Tibial artery (tissue), 4 donors: ENCODE results near the gene MBD2.

Source experiments
- DNase-seq, 2 donors: peaks; one replicate each; pipeline ENCODE4 v3.0.0-alpha.2; 2019
- H3K27ac ChIP-seq, 2 donors: fragments of 200-600 bp; sonication (generic) in 1 of 2; 1 replicate in 1 of 2; 2 replicates in 1 of 2; pipeline ENCODE4 v1.5.1; 2018 to 2019; ENCODE audit warnings: mild to moderate bottlenecking in 1 of 2
- H3K27me3 ChIP-seq, 2 donors: fragments of 200-600 bp; sonication (generic) in 1 of 2; one replicate each; pipeline versions ENCODE4 v1.5.1 to v1.6.0; 2016 to 2019
- H3K36me3 ChIP-seq, 3 donors: fragments of 200-600 bp; sonication (generic) in 2 of 3; one replicate each; pipeline ENCODE4 v1.5.1; 2016 to 2019; ENCODE audit warnings: mild to moderate bottlenecking in 2 of 3
- H3K4me1 ChIP-seq, 4 donors: fragments of 200-600 bp; sonication (generic) in 2 of 4; 1 replicate in 3 of 4; 2 replicates in 1 of 4; pipeline ENCODE4 v1.5.1; 2016 to 2019
- H3K4me3 ChIP-seq, 2 donors: fragments of 200-600 bp; sonication (generic) in 1 of 2; 1 replicate in 1 of 2; 2 replicates in 1 of 2; pipeline ENCODE4 v1.5.1; 2018 to 2019; ENCODE audit warnings: mild to moderate bottlenecking in 2 of 2
- H3K9me3 ChIP-seq, 3 donors: fragments of 200-600 bp; sonication (generic) in 1 of 3; one replicate each; pipeline ENCODE4 v1.5.1; 2016 to 2019
- intact Hi-C: fragments of 100-400 bp; cut with DNase I; formaldehyde crosslinking; loops from one replicate; pipeline ENCODE4 v1.15.0; 2023; ENCODE audit warnings: low total_unique reads
- TF ChIP-seq, protein P1 (sequence below), 2 experiments: fragments of 200-600 bp in 1 of 2; fragments of 450-650 bp in 1 of 2; IDR thresholded peaks; one replicate each; pipeline ENCODE4 v1.5.1; 2017 to 2019; ENCODE audit warnings: antibody characterized with exemption in 2 of 2, mild to moderate bottlenecking in 1 of 2, moderate library complexity in 1 of 2

MBD2 gene

DNA sequence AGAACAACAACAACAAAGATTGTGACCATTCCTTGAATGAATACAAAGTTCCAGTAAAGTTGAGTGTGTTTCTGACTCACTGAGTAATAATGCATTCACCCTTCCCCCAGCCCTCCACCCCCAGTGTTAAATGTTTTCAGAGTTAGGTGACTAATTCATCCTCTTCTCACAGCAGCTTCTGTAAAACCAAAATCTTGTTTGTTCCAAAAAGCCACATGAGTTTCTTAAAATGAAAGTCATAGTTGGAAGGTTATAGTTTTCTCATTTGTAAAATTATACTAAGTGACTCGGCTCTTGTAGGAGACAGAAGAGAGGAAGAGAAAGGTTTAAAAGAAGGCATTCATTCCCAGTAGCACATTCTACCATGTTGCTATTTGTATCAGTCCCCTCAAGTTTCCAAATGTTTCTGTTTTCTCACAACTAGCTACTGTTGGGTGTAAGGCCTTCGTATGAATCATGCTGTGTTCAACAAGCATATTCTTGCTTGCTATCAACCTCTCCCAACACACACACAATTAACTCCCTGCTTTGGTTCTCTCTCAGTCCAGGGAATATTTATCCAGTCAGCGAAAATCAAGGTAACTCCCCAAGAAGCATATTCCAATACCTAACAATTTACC is 75.3 kb downstream of the MBD2 start:
- H3K4me3 ChIP-seq = no peak overlapping the region
- H3K27me3 ChIP-seq = no peaks in the 10 kb centered on the region
- TF ChIP-seq, protein P1, sequence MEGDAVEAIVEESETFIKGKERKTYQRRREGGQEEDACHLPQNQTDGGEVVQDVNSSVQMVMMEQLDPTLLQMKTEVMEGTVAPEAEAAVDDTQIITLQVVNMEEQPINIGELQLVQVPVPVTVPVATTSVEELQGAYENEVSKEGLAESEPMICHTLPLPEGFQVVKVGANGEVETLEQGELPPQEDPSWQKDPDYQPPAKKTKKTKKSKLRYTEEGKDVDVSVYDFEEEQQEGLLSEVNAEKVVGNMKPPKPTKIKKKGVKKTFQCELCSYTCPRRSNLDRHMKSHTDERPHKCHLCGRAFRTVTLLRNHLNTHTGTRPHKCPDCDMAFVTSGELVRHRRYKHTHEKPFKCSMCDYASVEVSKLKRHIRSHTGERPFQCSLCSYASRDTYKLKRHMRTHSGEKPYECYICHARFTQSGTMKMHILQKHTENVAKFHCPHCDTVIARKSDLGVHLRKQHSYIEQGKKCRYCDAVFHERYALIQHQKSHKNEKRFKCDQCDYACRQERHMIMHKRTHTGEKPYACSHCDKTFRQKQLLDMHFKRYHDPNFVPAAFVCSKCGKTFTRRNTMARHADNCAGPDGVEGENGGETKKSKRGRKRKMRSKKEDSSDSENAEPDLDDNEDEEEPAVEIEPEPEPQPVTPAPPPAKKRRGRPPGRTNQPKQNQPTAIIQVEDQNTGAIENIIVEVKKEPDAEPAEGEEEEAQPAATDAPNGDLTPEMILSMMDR (IDR thresholded peaks at IDR 0.05) = no peak
- peak in 1 of 2 donors; percentile 32 for DNase-seq
- peaks cover 0 to 18% (median 8%) of the 10 kb centered on the region in 4 donors for H3K4me1 ChIP-seq
- H3K9me3 ChIP-seq = no peaks in the 10 kb centered on the region
- intact Hi-C loops = no loop called here
- H3K27ac ChIP-seq = peak overlapping the region; percentile 26 to 51
- H3K36me3 ChIP-seq = peaks cover 3 to 17% (median 3%) of the 10 kb centered on the region in 3 donors

DNA sequence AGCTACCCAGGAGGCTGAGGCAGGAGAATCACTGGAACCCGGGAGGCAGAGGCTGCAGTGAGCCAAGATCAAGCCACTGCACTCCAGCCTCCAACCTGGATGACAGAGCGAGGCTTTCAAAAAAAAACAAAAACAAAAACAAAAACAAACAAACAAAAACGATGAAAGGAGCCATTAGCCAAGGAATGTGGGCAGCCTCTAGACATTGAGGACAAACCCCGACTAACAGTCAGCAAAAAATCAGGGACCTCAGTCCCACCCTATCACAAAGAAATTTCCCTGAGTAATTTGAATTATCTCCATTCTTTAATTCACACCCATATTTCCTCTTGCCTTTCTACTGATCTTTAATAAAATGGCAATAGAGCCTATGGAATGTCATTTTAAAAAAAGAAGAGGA is 75.8 kb downstream of the MBD2 start:
- TF ChIP-seq, protein P1 (IDR thresholded peaks at IDR 0.05) = no peak
- Histone ChIP-seq H3K36me3 (peaks cover 0 to 15% (median 0%) of the 10 kb centered on the region in 3 donors), H3K4me1 (peaks cover 0 to 18% (median 8%) of the 10 kb centered on the region in 4 donors), H3K4me3 (no peak overlapping the region), H3K9me3 (no peaks in the 10 kb centered on the region), H3K27me3 (no peaks in the 10 kb centered on the region), H3K27ac (peak overlapping the region; percentile 26 to 51)
- no peak for DNase-seq
- intact Hi-C loops = no loop called here

DNA sequence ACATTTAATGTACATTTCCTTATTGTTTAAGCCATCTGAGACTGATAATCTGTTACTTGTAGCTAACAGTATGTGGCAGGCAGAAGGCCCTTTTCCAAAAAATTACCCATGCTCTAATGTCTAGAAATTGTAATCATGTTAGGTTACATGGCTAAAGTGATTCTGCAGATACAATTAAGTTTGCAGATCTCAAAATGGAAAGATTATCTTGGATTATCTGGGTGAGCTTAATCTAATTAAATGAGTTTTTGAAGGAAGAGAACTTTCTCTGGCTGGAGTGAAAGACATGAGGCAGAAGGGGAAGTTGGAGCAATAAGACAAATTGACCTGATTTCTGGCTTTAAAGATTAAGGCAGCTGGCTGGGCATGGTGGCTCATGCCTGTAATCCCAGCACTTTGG is 76.3 kb downstream of the MBD2 start:
- H3K9me3 ChIP-seq = no peaks in the 10 kb centered on the region
- TF ChIP-seq, protein P1 (IDR thresholded peaks at IDR 0.05) = no peak
- H3K27ac ChIP-seq = peak overlapping the region; percentile 26 to 51
- peaks cover 0 to 18% (median 8%) of the 10 kb centered on the region in 4 donors for H3K4me1 ChIP-seq
- no peak overlapping the region for H3K4me3 ChIP-seq
- DNase-seq = no peak
- H3K27me3 ChIP-seq = no peaks in the 10 kb centered on the region
- H3K36me3 ChIP-seq = peaks cover 0 to 10% (median 0%) of the 10 kb centered on the region in 3 donors
- intact Hi-C loops = no loop called here

DNA sequence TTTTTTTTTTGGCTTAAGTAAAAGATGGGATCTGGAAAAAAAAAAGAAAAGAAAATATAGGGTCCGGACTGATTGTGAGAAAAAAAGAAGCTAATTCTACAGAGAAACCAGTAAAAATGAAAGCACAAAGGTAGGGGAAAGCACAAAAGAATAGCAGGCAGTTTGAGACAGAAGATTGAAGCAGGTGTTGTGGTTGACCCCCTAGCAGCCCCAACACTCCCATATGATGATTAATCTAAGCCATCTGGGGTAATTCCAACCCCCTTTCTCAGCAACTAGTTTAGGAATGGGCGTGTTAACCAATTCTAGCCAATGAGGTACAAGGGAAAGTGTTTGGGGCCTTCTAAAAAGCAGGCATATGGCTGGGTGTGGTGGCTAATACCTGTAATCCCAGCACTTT is 77.0 kb downstream of the MBD2 start:
- intact Hi-C loops = no loop called here
- Histone ChIP-seq H3K36me3 (peaks cover 0 to 6% (median 0%) of the 10 kb centered on the region in 3 donors), H3K27me3 (no peaks in the 10 kb centered on the region), H3K4me1 (peaks cover 0 to 18% (median 8%) of the 10 kb centered on the region in 4 donors), H3K27ac (no peak overlapping the region), H3K9me3 (no peaks in the 10 kb centered on the region), H3K4me3 (no peak overlapping the region)
- DNase-seq = no peak
- TF ChIP-seq, protein P1 (IDR thresholded peaks at IDR 0.05) = no peak

DNA sequence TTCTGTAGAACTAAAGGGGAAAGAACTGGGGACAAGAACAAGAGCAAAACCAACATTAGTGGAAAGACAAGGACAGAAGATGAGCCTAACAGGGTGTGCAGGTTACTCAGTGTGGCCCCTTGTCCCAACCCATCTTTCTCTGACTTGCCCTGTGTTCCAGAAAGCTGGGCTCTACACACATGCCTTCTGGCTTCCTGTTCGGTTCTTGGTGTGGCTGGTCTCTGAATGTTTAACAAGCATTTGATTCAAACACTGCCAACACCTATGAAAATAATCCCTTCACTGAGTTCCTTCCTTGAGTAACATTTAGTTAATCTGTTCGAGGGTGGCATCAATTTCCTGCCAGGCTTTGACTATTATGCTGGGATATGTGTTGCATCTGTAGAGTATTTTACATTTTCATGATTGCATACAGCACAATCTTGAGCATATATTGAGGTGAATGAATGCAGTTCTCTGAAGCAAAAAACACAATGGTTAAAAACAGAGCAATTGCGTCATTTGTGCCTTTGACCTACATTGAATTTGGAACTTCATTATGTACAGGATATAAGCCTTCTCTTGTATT is 83.3 kb downstream of the MBD2 start:
- peaks cover 0 to 15% (median 13%) of the 10 kb centered on the region in 3 donors for H3K36me3 ChIP-seq
- H3K4me1 ChIP-seq = no peaks in the 10 kb centered on the region
- H3K9me3 ChIP-seq = no peaks in the 10 kb centered on the region
- H3K4me3 ChIP-seq = no peak overlapping the region
- TF ChIP-seq, protein P1 (IDR thresholded peaks at IDR 0.05) = no peak
- no peaks in the 10 kb centered on the region for H3K27me3 ChIP-seq
- H3K27ac ChIP-seq = no peak overlapping the region
- no peak for DNase-seq
- intact Hi-C loops = no loop called here
